HEK293 (cell line): ENCODE measurements around the gene ZNF222.
A peak's percentile ranks its signal among the peaks of the same experiment; 100 is the strongest.

Experiments used
- GFI1B ChIP-seq: fragments of 450-650 bp; formaldehyde crosslinking; IDR thresholded peaks from 2 replicates; pipeline ENCODE4 v1.5.1; 2016; ENCODE audit warnings: missing biosample characterization, missing genetic modification characterization
- GLIS2 ChIP-seq: fragments of 450-650 bp; formaldehyde crosslinking; IDR thresholded peaks from 2 replicates; pipeline ENCODE4 v1.5.1; 2016; ENCODE audit warnings: missing biosample characterization, missing genetic modification characterization
- SCRT2 ChIP-seq: fragments of 450-650 bp; formaldehyde crosslinking; IDR thresholded peaks from 2 replicates; pipeline ENCODE4 v1.5.1; 2016; ENCODE audit warnings: missing biosample characterization, missing genetic modification characterization
- YY1 ChIP-seq: fragments of 450-650 bp; formaldehyde crosslinking; IDR thresholded peaks from 2 replicates; pipeline ENCODE4 v1.5.1; 2018; ENCODE audit warnings: missing biosample characterization, missing genetic modification characterization
- ZFHX2 ChIP-seq: fragments of 450-650 bp; formaldehyde crosslinking; conservative IDR thresholded peaks from 2 replicates; pipeline ENCODE4 v1.5.1; 2016; ENCODE audit warnings: missing biosample characterization, missing genetic modification characterization
- ZNF112 ChIP-seq: fragments of 450-650 bp; formaldehyde crosslinking; IDR thresholded peaks from 2 replicates; pipeline ENCODE4 v1.5.0; 2017; ENCODE audit warnings: missing biosample characterization, missing genetic modification characterization
- ZNF18 ChIP-seq: fragments of 450-650 bp; formaldehyde crosslinking; IDR thresholded peaks from 2 replicates; pipeline ENCODE4 v1.5.1; 2016; ENCODE audit warnings: missing biosample characterization, missing genetic modification characterization
- ZNF280D ChIP-seq: fragments of 450-650 bp; formaldehyde crosslinking; IDR thresholded peaks from 2 replicates; pipeline ENCODE4 v1.5.1; 2016; ENCODE audit warnings: missing biosample characterization, missing genetic modification characterization
- ZNF302 ChIP-seq: fragments of 450-650 bp; formaldehyde crosslinking; IDR thresholded peaks from 2 replicates; pipeline ENCODE4 v1.5.1; 2016; ENCODE audit warnings: missing biosample characterization, missing genetic modification characterization, low read depth
- ZNF324 ChIP-seq: fragments of 450-650 bp; formaldehyde crosslinking; IDR thresholded peaks from 2 replicates; pipeline ENCODE4 v1.5.1; 2016; ENCODE audit warnings: missing biosample characterization, missing genetic modification characterization
- ZNF335 ChIP-seq: fragments of 450-650 bp; formaldehyde crosslinking; conservative IDR thresholded peaks from 2 replicates; pipeline ENCODE4 v1.5.1; 2016; ENCODE audit warnings: missing biosample characterization, missing genetic modification characterization
- ZNF350 ChIP-seq: fragments of 450-650 bp; formaldehyde crosslinking; IDR thresholded peaks from 2 replicates; pipeline ENCODE4 v1.5.0; 2017; ENCODE audit warnings: missing biosample characterization, mild to moderate bottlenecking, missing genetic modification characterization
- ZNF354C ChIP-seq: fragments of 450-650 bp; formaldehyde crosslinking; IDR thresholded peaks from 2 replicates; pipeline ENCODE4 v1.5.1; 2016; ENCODE audit warnings: missing biosample characterization, missing genetic modification characterization, low read depth, borderline replicate concordance
- ZNF510 ChIP-seq: fragments of 450-650 bp; formaldehyde crosslinking; IDR thresholded peaks from 2 replicates; pipeline ENCODE4 v1.5.1; 2018; ENCODE audit warnings: mild to moderate bottlenecking, missing genetic modification characterization, missing biosample characterization; ENCODE audit not compliant: insufficient replicate concordance
- ZNF555 ChIP-seq: fragments of 450-650 bp; formaldehyde crosslinking; conservative IDR thresholded peaks from 2 replicates; pipeline ENCODE4 v1.5.1; 2017; ENCODE audit warnings: missing biosample characterization, mild to moderate bottlenecking, missing genetic modification characterization, inconsistent platforms
- ZNF558 ChIP-seq: fragments of 450-650 bp; formaldehyde crosslinking; IDR thresholded peaks from 2 replicates; pipeline ENCODE4 v1.5.1; 2016; ENCODE audit warnings: missing biosample characterization, missing genetic modification characterization
- ZNF624 ChIP-seq: fragments of 450-650 bp; formaldehyde crosslinking; IDR thresholded peaks from 2 replicates; pipeline ENCODE4 v1.5.1; 2017; ENCODE audit warnings: missing biosample characterization, missing genetic modification characterization
- ZNF664 ChIP-seq: fragments of 450-650 bp; formaldehyde crosslinking; IDR thresholded peaks from 2 replicates; pipeline ENCODE4 v1.5.1; 2016; ENCODE audit warnings: missing biosample characterization, missing genetic modification characterization
- ZNF777 ChIP-seq: fragments of 450-650 bp; formaldehyde crosslinking; IDR thresholded peaks from 2 replicates; pipeline ENCODE4 v1.5.1; 2017; ENCODE audit warnings: missing biosample characterization, missing genetic modification characterization, borderline replicate concordance
- ZNF791 ChIP-seq: fragments of 450-650 bp; formaldehyde crosslinking; IDR thresholded peaks from 2 replicates; pipeline ENCODE4 v1.5.1; 2016; ENCODE audit warnings: missing biosample characterization, missing genetic modification characterization
- ZNF843 ChIP-seq: fragments of 450-650 bp; formaldehyde crosslinking; IDR thresholded peaks from 2 replicates; pipeline ENCODE4 v1.5.1; 2016; ENCODE audit warnings: missing biosample characterization, missing genetic modification characterization
- ZSCAN16 ChIP-seq: fragments of 450-650 bp; formaldehyde crosslinking; IDR thresholded peaks from 2 replicates; pipeline ENCODE4 v1.5.1; 2016; ENCODE audit warnings: missing biosample characterization, missing genetic modification characterization
- TF ChIP-seq, protein P1 (sequence below): fragments of 450-650 bp; formaldehyde crosslinking; IDR thresholded peaks from 2 replicates; pipeline ENCODE4 v1.5.1; 2016; ENCODE audit warnings: missing biosample characterization, missing genetic modification characterization
- TF ChIP-seq, protein P2 (sequence below): fragments of 450-650 bp; formaldehyde crosslinking; conservative IDR thresholded peaks from 2 replicates; pipeline ENCODE4 v1.5.1; 2016; ENCODE audit warnings: low read depth, missing biosample characterization, missing genetic modification characterization
- TF ChIP-seq, protein P3 (sequence below): fragments of 450-650 bp; IDR thresholded peaks from 2 replicates; pipeline ENCODE4 v1.5.1; 2018; ENCODE audit warnings: missing biosample characterization, missing genetic modification characterization
- TF ChIP-seq, protein P4 (sequence below): fragments of 450-650 bp; formaldehyde crosslinking; IDR thresholded peaks from 2 replicates; pipeline ENCODE4 v1.5.1; 2016; ENCODE audit warnings: missing biosample characterization, missing genetic modification characterization

The ZNF222 gene

GRCh38 chr19:43983912-43984686 lies 41.1 kb upstream of the ZNF222 start, which contains the start of gene ZNF155 (continued):
- TF ChIP-seq ZNF777 (tag by site-specific recombination) (peak; percentile 100), ZNF335 (tag by site-specific recombination) (peak; percentile 99), ZNF843 (tag by site-specific recombination) (peak; percentile 16; the same call in 1 of the 2 replicates), ZNF350 (tag by site-specific recombination) (no peak), ZNF112 (no peak), ZSCAN16 (tag by site-specific recombination) (0 out of 2 replicates have a peak, but pooled peaks have one; percentile 35), ZNF324 (tag by site-specific recombination) (peak; percentile 61; the same call in 1 of the 2 replicates), ZNF302 (tag by site-specific recombination) (no peak), SCRT2 (peak; percentile 97), ZNF18 (no peak; the same call in 1 of the 2 replicates), YY1 (tag by site-specific recombination) (peak; percentile 72; the same call in 1 of the 2 replicates), ZNF624 (tag by site-specific recombination) (no peak), ZFHX2 (tag by site-specific recombination) (peak; percentile 85), ZNF791 (no peak), ZNF664 (tag by site-specific recombination) (0 out of 2 replicates have a peak, but pooled peaks have one; percentile 6), ZNF558 (tag by site-specific recombination) (peak; percentile 47), GFI1B (tag by site-specific recombination) (no peak; the same call in 1 of the 2 replicates), ZNF280D (tag by site-specific recombination) (peak; percentile 9; the same call in 1 of the 2 replicates), ZNF354C (no peak), ZNF510 (tag by site-specific recombination) (no peak), GLIS2 (tag by site-specific recombination) (peak; percentile 66), ZNF555 (tag by site-specific recombination) (no peak)
- TF ChIP-seq, protein P1, sequence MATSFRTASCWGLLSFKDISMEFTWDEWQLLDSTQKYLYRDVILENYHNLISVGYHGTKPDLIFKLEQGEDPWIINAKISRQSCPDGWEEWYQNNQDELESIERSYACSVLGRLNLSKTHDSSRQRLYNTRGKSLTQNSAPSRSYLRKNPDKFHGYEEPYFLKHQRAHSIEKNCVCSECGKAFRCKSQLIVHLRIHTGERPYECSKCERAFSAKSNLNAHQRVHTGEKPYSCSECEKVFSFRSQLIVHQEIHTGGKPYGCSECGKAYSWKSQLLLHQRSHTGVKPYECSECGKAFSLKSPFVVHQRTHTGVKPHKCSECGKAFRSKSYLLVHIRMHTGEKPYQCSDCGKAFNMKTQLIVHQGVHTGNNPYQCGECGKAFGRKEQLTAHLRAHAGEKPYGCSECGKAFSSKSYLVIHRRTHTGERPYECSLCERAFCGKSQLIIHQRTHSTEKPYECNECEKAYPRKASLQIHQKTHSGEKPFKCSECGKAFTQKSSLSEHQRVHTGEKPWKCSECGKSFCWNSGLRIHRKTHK = no peak
- TF ChIP-seq, protein P2, sequence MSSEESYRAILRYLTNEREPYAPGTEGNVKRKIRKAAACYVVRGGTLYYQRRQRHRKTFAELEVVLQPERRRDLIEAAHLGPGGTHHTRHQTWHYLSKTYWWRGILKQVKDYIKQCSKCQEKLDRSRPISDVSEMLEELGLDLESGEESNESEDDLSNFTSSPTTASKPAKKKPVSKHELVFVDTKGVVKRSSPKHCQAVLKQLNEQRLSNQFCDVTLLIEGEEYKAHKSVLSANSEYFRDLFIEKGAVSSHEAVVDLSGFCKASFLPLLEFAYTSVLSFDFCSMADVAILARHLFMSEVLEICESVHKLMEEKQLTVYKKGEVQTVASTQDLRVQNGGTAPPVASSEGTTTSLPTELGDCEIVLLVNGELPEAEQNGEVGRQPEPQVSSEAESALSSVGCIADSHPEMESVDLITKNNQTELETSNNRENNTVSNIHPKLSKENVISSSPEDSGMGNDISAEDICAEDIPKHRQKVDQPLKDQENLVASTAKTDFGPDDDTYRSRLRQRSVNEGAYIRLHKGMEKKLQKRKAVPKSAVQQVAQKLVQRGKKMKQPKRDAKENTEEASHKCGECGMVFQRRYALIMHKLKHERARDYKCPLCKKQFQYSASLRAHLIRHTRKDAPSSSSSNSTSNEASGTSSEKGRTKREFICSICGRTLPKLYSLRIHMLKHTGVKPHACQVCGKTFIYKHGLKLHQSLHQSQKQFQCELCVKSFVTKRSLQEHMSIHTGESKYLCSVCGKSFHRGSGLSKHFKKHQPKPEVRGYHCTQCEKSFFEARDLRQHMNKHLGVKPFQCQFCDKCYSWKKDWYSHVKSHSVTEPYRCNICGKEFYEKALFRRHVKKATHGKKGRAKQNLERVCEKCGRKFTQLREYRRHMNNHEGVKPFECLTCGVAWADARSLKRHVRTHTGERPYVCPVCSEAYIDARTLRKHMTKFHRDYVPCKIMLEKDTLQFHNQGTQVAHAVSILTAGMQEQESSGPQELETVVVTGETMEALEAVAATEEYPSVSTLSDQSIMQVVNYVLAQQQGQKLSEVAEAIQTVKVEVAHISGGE (tag by site-specific recombination) = peak; percentile 95
- TF ChIP-seq, protein P3, sequence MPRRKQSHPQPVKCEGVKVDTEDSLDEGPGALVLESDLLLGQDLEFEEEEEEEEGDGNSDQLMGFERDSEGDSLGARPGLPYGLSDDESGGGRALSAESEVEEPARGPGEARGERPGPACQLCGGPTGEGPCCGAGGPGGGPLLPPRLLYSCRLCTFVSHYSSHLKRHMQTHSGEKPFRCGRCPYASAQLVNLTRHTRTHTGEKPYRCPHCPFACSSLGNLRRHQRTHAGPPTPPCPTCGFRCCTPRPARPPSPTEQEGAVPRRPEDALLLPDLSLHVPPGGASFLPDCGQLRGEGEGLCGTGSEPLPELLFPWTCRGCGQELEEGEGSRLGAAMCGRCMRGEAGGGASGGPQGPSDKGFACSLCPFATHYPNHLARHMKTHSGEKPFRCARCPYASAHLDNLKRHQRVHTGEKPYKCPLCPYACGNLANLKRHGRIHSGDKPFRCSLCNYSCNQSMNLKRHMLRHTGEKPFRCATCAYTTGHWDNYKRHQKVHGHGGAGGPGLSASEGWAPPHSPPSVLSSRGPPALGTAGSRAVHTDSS = peak; percentile 37; the same call in 1 of the 2 replicates
- TF ChIP-seq, protein P4, sequence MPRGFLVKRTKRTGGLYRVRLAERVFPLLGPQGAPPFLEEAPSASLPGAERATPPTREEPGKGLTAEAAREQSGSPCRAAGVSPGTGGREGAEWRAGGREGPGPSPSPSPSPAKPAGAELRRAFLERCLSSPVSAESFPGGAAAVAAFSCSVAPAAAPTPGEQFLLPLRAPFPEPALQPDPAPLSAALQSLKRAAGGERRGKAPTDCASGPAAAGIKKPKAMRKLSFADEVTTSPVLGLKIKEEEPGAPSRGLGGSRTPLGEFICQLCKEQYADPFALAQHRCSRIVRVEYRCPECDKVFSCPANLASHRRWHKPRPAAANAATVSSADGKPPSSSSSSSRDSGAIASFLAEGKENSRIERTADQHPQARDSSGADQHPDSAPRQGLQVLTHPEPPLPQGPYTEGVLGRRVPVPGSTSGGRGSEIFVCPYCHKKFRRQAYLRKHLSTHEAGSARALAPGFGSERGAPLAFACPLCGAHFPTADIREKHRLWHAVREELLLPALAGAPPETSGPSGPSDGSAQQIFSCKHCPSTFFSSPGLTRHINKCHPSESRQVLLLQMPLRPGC (tag by site-specific recombination) = no peak; the same call in 1 of the 2 replicates
